ENCODE measurements around the gene RSBN1L. TPM values are rescaled to one million over a fixed set of nuclear protein-coding genes. Genes with fewer than 3 reads are reported as not detected.

The RSBN1L gene
- total RNA-seq, 1 donor from 2014 or later, result 17.2 TPM

GRCh38 chr7:77822269-77822668 is 126.0 kb downstream of the RSBN1L start:
- Mint-ChIP-seq H3K4me1 (ENCODE audit: unreplicated experiment) (no peaks in the 10 kb centered on the region), H3K27ac (ENCODE audit: unreplicated experiment) (no peak overlapping the region), H3K27me3 (ENCODE audit: unreplicated experiment) (peaks cover 11% of the 10 kb centered on the region), H3K36me3 (ENCODE audit: low read depth, unreplicated experiment) (peaks cover 35% of the 10 kb centered on the region), H3K4me3 (ENCODE audit: unreplicated experiment) (no peak overlapping the region), H3K9me3 (ENCODE audit: unreplicated experiment) (peaks cover 30% of the 10 kb centered on the region)
- DNase-seq (ENCODE audit: low spot score), result no peak
- TF ChIP-seq CTCF (IDR thresholded peaks at IDR 0.05; ENCODE audit: unreplicated experiment), result no peak

GRCh38 chr7:77823787-77824186 is 127.5 kb downstream of the RSBN1L start:
- Mint-ChIP-seq H3K4me3 (ENCODE audit: unreplicated experiment) (no peak overlapping the region), H3K27ac (ENCODE audit: unreplicated experiment) (no peak overlapping the region), H3K27me3 (ENCODE audit: unreplicated experiment) (peaks cover 11% of the 10 kb centered on the region), H3K4me1 (ENCODE audit: unreplicated experiment) (no peaks in the 10 kb centered on the region), H3K9me3 (ENCODE audit: unreplicated experiment) (peaks cover 30% of the 10 kb centered on the region), H3K36me3 (ENCODE audit: low read depth, unreplicated experiment) (peaks cover 33% of the 10 kb centered on the region)
- no peak for TF ChIP-seq CTCF (IDR thresholded peaks at IDR 0.05; ENCODE audit: unreplicated experiment)
- DNase-seq (ENCODE audit: low spot score), result no peak

GRCh38 chr7:77824636-77825035 is 128.4 kb downstream of the RSBN1L start:
- peaks cover 11% of the 10 kb centered on the region for H3K27me3 Mint-ChIP-seq (ENCODE audit: unreplicated experiment)
- H3K9me3 Mint-ChIP-seq (ENCODE audit: unreplicated experiment), result peaks cover 26% of the 10 kb centered on the region
- no peak overlapping the region for H3K27ac Mint-ChIP-seq (ENCODE audit: unreplicated experiment)
- no peak for DNase-seq (ENCODE audit: low spot score)
- H3K36me3 Mint-ChIP-seq (ENCODE audit: low read depth, unreplicated experiment), result peaks cover 29% of the 10 kb centered on the region
- H3K4me1 Mint-ChIP-seq (ENCODE audit: unreplicated experiment), result no peaks in the 10 kb centered on the region
- no peak for TF ChIP-seq CTCF (IDR thresholded peaks at IDR 0.05; ENCODE audit: unreplicated experiment)
- no peak overlapping the region for H3K4me3 Mint-ChIP-seq (ENCODE audit: unreplicated experiment)

GRCh38 chr7:77825131-77825530 is 128.9 kb downstream of the RSBN1L start:
- peaks cover 23% of the 10 kb centered on the region for H3K9me3 Mint-ChIP-seq (ENCODE audit: unreplicated experiment)
- no peak for TF ChIP-seq CTCF (IDR thresholded peaks at IDR 0.05; ENCODE audit: unreplicated experiment)
- no peaks in the 10 kb centered on the region for H3K4me1 Mint-ChIP-seq (ENCODE audit: unreplicated experiment)
- peaks cover 26% of the 10 kb centered on the region for H3K36me3 Mint-ChIP-seq (ENCODE audit: low read depth, unreplicated experiment)
- peaks cover 11% of the 10 kb centered on the region for H3K27me3 Mint-ChIP-seq (ENCODE audit: unreplicated experiment)
- no peak for DNase-seq (ENCODE audit: low spot score)
- no peak overlapping the region for H3K27ac Mint-ChIP-seq (ENCODE audit: unreplicated experiment)
- H3K4me3 Mint-ChIP-seq (ENCODE audit: unreplicated experiment), result no peak overlapping the region

GRCh38 chr7:77826300-77826699 is 130.0 kb downstream of the RSBN1L start:
- no peak overlapping the region for H3K27ac Mint-ChIP-seq (ENCODE audit: unreplicated experiment)
- H3K27me3 Mint-ChIP-seq (ENCODE audit: unreplicated experiment), result peaks cover 6% of the 10 kb centered on the region
- H3K36me3 Mint-ChIP-seq (ENCODE audit: low read depth, unreplicated experiment), result peaks cover 15% of the 10 kb centered on the region
- DNase-seq (ENCODE audit: low spot score), result no peak
- no peak overlapping the region for H3K4me3 Mint-ChIP-seq (ENCODE audit: unreplicated experiment)
- no peaks in the 10 kb centered on the region for H3K4me1 Mint-ChIP-seq (ENCODE audit: unreplicated experiment)
- TF ChIP-seq CTCF (IDR thresholded peaks at IDR 0.05; ENCODE audit: unreplicated experiment), result no peak
- peaks cover 12% of the 10 kb centered on the region for H3K9me3 Mint-ChIP-seq (ENCODE audit: unreplicated experiment)

Measured in endothelial cell (in vitro differentiated cells).